ENCODE results near the gene SLCO2A1. TPM values are rescaled to one million over a fixed set of nuclear protein-coding genes. Genes with fewer than 3 reads are reported as not detected.

SLCO2A1 gene
- total and polyA plus RNA-seq, 2 experiments from 2014 or later: 0.31 to 1.0 TPM

DNA sequence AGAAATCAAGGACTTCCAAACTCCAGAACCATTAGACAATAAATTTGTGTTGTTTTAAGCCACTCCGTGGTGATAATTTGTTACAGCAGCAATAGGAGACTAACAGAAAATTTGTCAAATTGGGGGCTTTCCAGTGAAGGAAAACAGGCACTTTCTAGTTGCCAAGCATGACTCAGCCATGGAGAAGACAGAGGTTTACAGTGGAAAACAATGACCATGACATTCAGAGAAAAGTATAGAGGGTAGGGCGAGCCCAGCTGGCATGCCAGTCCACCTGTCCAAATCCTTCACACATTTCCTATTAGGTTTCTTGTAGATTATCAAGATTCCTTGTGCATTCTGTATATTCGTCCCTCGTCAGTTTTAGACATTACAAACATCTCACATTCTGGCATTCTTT lies 24.9 kb downstream of the SLCO2A1 start:
- H3K79me2 ChIP-seq (replicated peaks; ENCODE audit: insufficient read depth): no peaks in the 10 kb centered on the region
- no peak overlapping the region for H3K27ac Mint-ChIP-seq
- H3K27me3 Mint-ChIP-seq (ENCODE audit: insufficient read depth, low read depth, poor library complexity): peaks cover 3% of the 10 kb centered on the region
- no peaks in the 10 kb centered on the region; the same call in 1 of the 2 replicates for H3K9me2 ChIP-seq (ENCODE audit: insufficient read depth)
- TF ChIP-seq ZNF462 (CRISPR knock-in tag; IDR thresholded peaks at IDR 0.05) (no peak), REST (IDR thresholded peaks at IDR 0.05; ENCODE audit: unreplicated experiment) (no peak), ZNF114 (CRISPR knock-in tag; IDR thresholded peaks at IDR 0.05) (no peak), STAT1 (IDR thresholded peaks at IDR 0.05; ENCODE audit: unreplicated experiment) (no peak), CREB1 (CRISPR knock-in tag; IDR thresholded peaks at IDR 0.05; ENCODE audit: low read depth) (no peak), EZH2 (IDR thresholded peaks at IDR 0.05; ENCODE audit: low read depth, unreplicated experiment) (no peak), EZH2phosphoT487 (IDR thresholded peaks at IDR 0.05; ENCODE audit: unreplicated experiment) (no peak), POLR2AphosphoS5 (IDR thresholded peaks at IDR 0.05; ENCODE audit: low read depth) (no peak), CTCF (conservative IDR thresholded peaks at IDR 0.05; ENCODE audit: low read depth in 2 of 2) (no peak), JUNB (IDR thresholded peaks at IDR 0.05; ENCODE audit: unreplicated experiment) (no peak), NANOG (IDR thresholded peaks at IDR 0.05; ENCODE audit: borderline replicate concordance) (no peak), ZNF331 (CRISPR knock-in tag; IDR thresholded peaks at IDR 0.05; ENCODE audit: low read depth) (no peak)
- TF ChIP-seq, protein P1, sequence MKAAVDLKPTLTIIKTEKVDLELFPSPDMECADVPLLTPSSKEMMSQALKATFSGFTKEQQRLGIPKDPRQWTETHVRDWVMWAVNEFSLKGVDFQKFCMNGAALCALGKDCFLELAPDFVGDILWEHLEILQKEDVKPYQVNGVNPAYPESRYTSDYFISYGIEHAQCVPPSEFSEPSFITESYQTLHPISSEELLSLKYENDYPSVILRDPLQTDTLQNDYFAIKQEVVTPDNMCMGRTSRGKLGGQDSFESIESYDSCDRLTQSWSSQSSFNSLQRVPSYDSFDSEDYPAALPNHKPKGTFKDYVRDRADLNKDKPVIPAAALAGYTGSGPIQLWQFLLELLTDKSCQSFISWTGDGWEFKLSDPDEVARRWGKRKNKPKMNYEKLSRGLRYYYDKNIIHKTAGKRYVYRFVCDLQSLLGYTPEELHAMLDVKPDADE (IDR thresholded peaks at IDR 0.05): no peak
- no peak overlapping the region for H3K4me2 ChIP-seq
- no peak for DNase-seq (ENCODE audit: low spot score)
- no peak overlapping the region for H2AFZ ChIP-seq
- no peak overlapping the region for H3K27ac ChIP-seq (ENCODE audit: low read depth)
- no peaks in the 10 kb centered on the region for H3K36me3 Mint-ChIP-seq (ENCODE audit: low read depth)
- no peaks in the 10 kb centered on the region for H3K36me3 ChIP-seq (ENCODE audit: insufficient read depth)
- H3K9me3 Mint-ChIP-seq: peaks cover 8% of the 10 kb centered on the region
- no peaks in the 10 kb centered on the region for H3F3A ChIP-seq (replicated peaks; ENCODE audit: low read depth)
- ATAC-seq: no peak
- no peaks in the 10 kb centered on the region for H3K4me1 Mint-ChIP-seq
- no peaks in the 10 kb centered on the region for H4K20me1 ChIP-seq (replicated peaks; ENCODE audit: insufficient read depth)
- H3K27me3 ChIP-seq (ENCODE audit: insufficient read depth): no peaks in the 10 kb centered on the region
- H3K4me1 ChIP-seq (ENCODE audit: insufficient read depth): no peaks in the 10 kb centered on the region
- no peak overlapping the region for H3K4me3 ChIP-seq
- no peak overlapping the region for H3K4me3 Mint-ChIP-seq

All from GM23338 (cell line).